Fibroblast of pulmonary artery (primary cell): ENCODE results near the gene FBXL17.

Source experiments
- DNase-seq: peaks from one replicate; pipeline ENCODE4 v3.0.0-alpha.2; 2010; ENCODE audit warnings: low read depth
- H3K4me3 ChIP-seq: replicated peaks from 2 replicates; pipeline ENCODE4 v1.5.1; 2011; ENCODE audit warnings: low read depth, mild to moderate bottlenecking, control low read depth, low read length, moderate library complexity
- CTCF ChIP-seq: IDR thresholded peaks from 2 replicates; pipeline ENCODE4 v1.5.1; 2011; ENCODE audit warnings: mild to moderate bottlenecking, control low read depth, low read length, inconsistent platforms; ENCODE audit errors: missing control alignments

Gene FBXL17

GRCh38 chr5:107937651-107938355 lies 444.1 kb downstream of the FBXL17 start:
- H3K4me3 ChIP-seq, result no peak overlapping the region
- no peak for TF ChIP-seq CTCF
- no peak for DNase-seq

GRCh38 chr5:107937204-107937603 lies 444.7 kb downstream of the FBXL17 start:
- no peak for TF ChIP-seq CTCF
- no peak for DNase-seq
- H3K4me3 ChIP-seq, result no peak overlapping the region

- no peak for DNase-seq
- no peak for TF ChIP-seq CTCF
- no peak overlapping the region for H3K4me3 ChIP-seq
These were observed 445.4 kb downstream of the FBXL17 start for GRCh38 chr5:107936515-107936914.

GRCh38 chr5:107935645-107936044 lies 446.3 kb downstream of the FBXL17 start:
- TF ChIP-seq CTCF, result no peak
- H3K4me3 ChIP-seq, result no peak overlapping the region
- DNase-seq, result no peak

GRCh38 chr5:107933326-107933725 lies 448.6 kb downstream of the FBXL17 start:
- no peak for TF ChIP-seq CTCF
- no peak for DNase-seq
- no peak overlapping the region for H3K4me3 ChIP-seq

GRCh38 chr5:107930891-107931290 lies 451.0 kb downstream of the FBXL17 start:
- no peak for DNase-seq
- no peak for TF ChIP-seq CTCF
- H3K4me3 ChIP-seq, result no peak overlapping the region

GRCh38 chr5:107930092-107930491 lies 451.8 kb downstream of the FBXL17 start:
- TF ChIP-seq CTCF, result no peak
- no peak for DNase-seq
- no peak overlapping the region for H3K4me3 ChIP-seq
